Measurements from ENCODE around the gene CAPN7.
"Not testable (repeated sequence)": the region's sequence is repeated elsewhere in the genome, so short reads cannot be mapped to it uniquely, and the experiment has no call there.

The CAPN7 gene

DNA sequence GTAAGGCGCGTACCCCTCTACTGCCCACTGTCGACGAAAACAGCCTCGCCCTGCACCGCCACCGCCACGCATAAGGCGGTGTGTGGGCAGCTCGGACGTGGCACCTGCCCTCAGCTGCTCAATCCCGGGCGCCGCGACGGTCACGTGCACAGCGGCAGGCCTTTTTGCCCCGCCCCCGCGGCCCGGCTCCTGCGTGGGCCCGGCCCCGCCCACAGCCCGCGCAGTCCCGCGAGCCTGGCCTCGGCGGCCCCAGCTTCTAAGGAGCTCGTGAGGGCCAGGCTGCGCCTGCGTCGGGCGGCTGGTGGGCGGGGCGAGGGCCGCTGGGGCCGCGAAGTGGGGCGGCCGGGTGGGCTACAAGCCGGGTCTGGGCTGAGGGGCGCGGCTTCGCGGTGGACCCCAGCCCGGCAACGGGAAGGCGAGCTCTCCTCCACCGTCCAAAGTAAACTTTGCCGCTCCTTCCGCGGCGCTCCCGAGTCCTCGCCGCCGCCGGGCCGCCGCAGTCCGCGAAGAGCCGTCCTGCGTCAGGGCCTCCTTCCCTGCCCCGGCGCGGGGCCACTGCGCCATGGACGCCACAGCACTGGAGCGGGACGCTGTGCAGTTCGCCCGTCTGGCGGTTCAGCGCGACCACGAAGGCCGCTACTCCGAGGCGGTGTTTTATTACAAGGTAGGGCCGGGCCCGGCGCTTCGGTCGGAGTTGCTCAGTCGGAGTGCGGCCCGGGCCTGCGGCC lies at the start of gene CAPN7:
TSS of gene CAPN7 (plus strand) at position 313 of the 728 bp plus-strand sequence. CDS start at position 563, 250 bp downstream.
- DNase-seq (ENCODE audit: low spot score): peak; percentile 93

DNA sequence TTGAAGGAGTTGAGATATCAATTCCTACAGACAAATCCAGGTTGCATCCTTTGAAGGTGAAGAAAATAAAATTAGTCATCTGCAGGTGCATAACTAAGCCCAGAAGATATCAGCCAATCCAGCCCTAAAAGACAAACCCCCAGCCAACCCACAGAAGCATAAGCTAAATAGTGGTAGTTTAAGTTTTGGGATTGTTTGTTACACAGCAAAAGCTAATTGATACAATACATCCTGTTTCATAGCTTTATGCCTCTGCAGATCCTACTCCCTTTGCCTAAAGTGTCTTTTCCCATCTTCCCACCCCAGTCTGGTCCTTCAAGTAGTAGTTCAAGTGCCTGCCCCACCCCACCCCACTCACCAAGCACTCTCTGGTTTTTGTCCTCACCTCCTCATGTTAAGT lies 48.6 kb upstream of the CAPN7 start:
- no peak for DNase-seq (ENCODE audit: low spot score)

DNA sequence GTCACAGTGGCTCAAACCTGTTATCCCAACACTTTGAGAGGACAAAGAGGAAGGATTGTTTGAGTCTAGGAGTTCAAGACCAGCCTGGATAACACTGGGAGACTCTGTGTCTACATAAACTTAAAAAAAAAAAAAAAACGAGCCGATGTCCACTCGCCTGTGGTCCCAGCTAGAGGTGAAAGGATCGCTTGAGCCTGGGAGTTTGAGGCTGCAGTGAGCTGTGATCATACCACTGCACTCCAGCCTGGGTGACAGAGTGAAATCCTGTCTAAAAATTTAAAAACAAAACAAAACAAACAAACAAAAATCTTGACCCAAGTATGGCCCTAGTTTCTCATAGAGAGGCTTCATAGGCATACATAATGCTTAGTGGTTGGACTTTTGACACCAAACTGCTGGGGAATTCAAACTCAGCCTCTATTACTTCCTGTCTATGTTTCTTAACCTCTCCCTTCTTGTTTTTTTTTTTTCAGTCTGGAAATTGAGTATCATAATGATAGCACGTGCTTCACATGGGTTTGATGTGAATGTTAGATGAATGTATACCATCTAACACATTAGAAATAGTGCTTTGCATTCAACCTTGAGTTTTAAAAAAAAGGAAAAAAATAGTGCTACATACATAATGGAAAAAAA lies 46.4 kb upstream of the CAPN7 start:
- DNase-seq (ENCODE audit: low spot score): no peak

DNA sequence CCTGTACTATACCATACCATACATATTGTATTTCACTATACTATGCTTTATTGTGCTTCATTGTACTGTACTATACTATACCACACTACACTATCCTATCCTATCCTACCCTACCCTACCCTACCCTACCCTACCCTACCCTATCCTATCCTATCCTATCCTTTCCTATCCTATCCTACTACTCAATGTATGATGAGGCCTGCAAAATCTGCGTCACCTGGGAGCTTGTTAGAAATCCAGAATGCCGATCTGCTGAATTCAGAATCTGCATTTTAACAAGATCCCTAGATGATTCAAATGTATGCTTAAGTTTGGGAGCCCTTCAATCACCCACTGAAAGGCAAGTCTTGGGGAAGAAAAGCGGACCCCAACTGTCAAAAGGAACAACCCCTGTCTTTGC lies 45.4 kb upstream of the CAPN7 start:
- no peak for DNase-seq (ENCODE audit: low spot score)

DNA sequence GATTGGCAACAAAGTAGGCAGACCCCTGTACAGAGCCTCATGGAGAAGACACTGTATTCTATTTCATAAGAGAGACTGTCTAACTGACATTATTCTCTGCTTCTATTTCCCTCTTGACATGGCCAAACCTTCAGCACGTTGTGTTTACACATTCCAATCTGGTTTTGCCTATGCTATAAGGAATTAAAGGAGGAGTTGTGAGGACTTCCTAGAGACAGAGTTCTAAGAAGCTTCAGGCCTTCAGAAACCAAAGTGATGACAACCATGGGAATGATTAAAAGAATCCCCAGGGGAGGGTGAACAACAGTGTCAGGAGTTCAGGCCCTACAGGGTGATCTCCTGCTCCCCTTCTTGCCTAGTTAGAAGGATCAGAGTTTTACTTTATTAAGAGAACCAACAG lies 44.9 kb upstream of the CAPN7 start:
- DNase-seq (ENCODE audit: low spot score): no peak

DNA sequence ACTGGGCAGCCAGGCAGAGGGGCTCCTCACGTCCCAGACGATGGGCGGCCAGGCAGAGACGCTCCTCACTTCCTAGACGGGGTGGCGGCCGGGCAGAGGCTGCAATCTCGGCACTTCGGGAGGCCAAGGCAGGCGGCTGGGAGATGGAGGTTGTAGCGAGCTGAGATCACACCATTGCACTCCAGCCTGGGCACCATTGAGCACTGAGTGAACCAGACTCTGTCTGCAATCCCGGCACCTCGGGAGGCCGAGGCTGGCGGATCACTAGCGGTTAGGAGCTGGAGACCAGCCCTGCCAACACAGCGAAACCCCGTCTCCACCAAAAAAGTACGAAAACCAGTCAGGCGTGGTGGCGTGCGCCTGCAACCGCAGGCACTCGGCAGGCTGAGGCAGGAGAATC lies 42.4 kb upstream of the CAPN7 start:
- DNase-seq (ENCODE audit: low spot score): not testable (repeated sequence)

DNA sequence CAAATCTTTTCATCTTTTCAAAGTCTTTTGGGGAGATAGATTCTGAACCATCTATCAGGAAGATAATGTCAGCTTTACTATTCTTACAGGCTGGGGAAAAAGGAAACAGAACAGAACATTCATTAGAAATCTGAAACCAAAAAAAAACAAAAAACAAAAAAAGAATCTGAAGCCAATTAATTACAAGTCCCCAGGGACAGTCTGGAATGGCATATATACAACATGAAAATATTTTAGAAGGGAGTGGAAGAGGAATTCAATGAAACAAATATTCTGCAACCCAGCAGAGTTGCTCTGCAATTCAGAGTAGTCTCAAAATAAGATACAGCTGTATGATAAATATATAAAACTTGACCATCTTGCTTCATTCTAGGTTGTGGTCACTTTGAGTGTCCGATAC lies 41.7 kb upstream of the CAPN7 start:
- DNase-seq (ENCODE audit: low spot score): no peak

DNA sequence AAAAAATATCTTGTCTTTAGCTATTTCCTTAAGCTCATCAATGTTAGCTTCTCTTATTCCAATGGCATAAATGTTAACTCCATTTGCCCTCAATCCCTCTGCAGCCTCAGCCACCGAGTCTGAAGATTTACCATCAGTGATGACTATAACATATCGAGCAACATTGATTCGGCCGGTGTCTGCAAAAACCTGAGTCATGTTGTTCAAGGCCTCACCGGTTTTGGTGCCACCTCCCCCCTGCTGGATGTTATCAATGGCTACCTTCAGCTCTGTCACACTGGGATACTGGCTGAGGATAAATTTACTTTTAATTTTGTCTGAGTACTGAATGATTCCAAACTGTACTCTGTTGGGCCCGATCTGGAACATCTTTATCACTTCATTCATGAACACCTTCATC lies 41.0 kb upstream of the CAPN7 start:
- DNase-seq (ENCODE audit: low spot score): no peak

DNA sequence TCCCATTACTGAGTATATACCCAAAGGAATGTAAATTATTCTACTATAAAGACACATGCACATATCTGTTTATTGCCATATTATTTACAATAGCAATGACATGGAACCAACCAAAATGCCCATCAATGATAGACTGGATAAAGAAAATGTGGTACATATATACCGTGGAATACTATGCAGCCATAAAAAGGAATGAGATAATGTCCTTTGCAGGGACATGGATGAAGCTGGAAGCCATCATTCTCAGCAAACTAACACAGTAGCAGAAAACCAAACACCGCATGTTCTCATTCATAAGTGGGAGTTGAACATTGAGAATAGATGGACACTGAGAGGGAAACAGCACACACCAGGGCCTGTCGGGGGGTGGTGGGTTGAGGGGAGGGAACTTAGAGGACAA lies 39.7 kb upstream of the CAPN7 start:
- not testable (repeated sequence) for DNase-seq (ENCODE audit: low spot score)

DNA sequence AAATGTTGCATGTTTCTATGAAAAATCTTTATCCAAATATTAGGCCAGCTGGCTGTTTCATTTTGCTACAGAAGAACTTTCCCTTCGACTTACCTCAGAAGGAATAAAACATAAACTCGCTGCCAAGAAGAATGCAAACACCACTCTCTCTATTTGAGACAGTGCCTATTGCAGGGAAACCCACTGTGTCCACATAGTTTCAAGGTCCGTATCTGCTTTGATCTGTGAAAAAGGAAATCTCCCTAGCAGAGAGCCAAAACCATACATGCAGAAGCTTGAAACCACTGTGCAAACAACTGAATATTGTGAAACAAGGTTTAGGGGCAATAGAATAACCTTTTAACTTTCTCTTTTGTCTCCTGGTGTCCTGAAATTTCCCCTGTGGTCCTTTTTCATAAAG lies 35.0 kb upstream of the CAPN7 start:
- DNase-seq (ENCODE audit: low spot score): no peak

DNA sequence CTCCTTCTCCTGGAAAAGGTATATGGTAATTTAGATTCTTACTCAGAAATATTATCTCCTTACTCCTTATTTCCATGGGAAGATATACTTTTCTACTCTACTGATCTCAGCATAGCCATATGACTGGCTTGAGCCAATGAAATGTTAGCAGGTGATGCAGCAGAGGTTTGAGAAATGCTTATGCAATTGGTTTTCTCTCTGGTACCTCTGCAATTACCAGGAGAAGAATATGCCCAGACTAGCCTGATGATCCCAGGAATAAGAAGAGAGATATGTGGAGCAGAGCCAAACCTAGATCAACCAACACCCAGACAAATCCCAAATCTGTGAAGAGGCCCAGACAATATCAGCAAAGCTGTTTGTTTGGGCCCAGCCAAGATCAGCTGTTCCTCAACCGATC lies 33.2 kb upstream of the CAPN7 start:
- DNase-seq (ENCODE audit: low spot score): no peak

DNA sequence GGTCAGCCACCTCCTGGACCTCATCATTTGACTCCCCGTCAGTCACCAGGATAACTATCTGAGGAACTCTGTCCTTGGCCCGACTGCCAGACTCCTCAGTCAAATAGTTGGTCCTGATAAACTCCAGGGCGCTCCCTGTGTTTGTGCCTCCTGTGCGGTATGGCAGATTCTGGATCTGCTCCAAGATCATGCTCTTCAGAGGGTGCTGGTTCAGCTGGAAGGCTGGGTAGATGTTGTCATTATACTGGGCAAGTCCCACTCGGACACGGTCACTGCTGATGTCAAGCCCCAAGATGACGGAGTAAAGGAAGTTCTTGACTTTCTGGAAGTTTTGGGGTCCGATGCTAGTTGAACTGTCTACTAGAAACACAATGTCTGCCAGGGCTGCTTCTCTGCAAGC lies 31.1 kb upstream of the CAPN7 start:
- DNase-seq (ENCODE audit: low spot score): no peak

DNA sequence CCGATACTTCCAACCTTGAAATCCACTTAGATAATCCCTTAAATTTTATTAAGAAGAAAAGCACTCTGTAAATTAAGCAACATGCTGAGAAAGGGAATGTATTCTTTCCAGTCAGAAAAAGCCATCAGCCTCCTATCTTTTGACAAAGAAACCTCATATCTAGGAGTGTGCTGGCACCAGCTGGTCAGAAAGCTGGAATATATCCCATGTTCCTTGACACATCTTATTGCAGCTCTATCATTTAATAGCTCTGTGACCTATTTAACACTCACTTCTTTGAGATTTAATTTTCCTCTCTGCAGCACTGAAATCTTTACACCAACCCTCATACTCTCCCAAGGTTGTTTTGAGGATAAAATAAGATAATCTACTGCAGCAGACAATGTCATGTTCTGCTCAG lies 30.4 kb upstream of the CAPN7 start:
- no peak for DNase-seq (ENCODE audit: low spot score)

DNA sequence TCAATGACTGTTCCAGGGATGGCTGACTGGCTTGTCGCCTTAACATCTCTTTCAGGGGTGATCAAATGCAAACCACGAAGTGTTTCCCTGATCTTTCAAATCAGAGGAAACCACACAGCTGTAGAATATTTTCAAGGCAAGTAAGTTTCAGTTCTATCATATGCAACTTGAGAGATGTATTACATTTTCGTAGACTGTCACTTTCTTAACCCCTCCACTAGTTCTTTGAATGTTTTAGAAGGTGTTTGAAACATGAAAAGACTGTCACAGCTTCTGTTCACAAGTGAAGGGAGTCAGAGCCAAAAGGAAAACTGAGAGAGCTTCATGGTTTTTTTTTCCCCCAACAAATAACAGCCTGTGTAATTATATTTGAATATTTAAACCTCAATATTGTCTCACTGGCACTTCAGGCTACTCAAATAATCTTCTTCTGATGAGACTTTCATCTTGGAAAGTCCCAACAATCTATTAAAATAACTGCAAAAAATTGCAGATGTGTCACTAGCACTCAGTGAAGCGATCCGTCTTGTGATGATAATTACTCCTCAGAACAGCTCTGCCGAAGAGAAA lies 25.9 kb upstream of the CAPN7 start:
- no peak for DNase-seq (ENCODE audit: low spot score)

DNA sequence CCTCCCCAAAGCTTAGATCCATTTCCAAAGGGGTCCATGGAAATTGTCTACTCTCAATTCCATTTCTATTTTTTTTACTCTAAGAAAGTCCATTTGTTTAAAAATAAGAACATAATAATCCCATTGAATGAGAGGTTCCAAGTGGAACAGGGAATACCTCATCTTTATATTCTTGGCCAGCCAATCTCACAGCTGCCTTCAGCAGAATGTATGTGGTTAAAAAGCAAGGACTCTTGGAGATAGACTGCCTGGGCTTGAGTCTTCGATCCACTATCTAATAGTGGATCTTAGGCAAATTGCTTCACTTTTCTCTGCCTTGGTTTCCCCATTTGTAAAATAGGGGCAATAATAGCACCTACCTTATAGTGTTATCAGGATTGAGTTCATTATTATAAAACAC lies 24.5 kb upstream of the CAPN7 start:
- no peak for DNase-seq (ENCODE audit: low spot score)

DNA sequence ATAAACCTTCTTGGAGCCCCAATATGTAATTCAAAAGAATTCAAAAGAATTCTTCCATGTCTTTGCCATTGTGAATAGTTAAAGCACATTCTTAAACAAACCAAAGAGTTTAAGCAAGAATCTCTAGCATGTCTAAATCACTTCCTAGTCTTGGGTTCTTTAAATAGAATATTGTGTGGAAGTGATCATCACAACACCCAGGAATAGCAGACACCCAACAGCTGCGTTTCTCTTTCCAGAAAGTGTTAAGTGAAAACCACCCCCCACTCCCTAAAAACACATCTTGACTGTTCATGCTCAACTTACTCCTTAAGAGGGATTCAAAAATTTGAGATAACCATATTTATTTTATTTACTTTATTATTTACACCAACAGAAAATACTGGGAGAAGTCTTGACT lies 24.1 kb upstream of the CAPN7 start:
- DNase-seq (ENCODE audit: low spot score): no peak

DNA sequence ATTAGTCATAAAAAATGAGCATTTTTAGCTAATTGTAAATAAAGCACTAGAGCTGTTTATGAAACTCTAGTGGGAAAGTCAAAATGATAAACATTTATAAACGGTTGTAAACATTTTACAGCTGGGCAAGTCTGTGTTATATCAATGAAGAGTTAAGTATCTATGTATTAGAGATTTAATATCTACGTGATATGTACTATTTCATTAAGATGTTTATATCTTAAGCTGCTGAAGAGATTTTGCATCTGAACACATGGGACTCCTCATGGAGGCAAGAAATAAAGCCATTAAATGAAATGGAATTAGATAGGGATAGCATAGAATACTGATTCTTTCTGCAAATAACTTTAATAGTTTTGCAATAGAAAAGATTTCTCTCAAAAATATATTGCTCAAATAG lies 23.0 kb upstream of the CAPN7 start:
- no peak for DNase-seq (ENCODE audit: low spot score)

DNA sequence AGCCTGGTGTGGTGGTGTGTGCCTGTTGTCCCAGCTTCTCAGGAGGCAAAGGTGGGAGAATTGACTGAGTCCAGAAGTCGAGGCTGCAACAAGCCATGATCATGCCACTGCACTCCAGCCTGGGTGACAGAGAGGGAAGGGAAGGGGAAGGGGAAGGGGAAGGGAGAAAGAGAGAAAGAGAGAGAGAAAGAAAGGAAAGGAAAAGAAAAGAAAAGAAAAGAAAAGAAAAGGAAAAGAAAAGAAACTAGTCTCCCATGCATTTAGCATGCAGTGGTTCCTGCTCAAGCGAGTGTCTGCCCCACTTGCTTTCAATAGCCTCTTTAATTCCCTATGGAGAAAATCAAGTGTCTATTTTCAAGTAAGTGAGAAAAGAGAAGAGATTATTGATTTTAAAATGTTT lies 20.6 kb upstream of the CAPN7 start:
- no peak for DNase-seq (ENCODE audit: low spot score)

DNA sequence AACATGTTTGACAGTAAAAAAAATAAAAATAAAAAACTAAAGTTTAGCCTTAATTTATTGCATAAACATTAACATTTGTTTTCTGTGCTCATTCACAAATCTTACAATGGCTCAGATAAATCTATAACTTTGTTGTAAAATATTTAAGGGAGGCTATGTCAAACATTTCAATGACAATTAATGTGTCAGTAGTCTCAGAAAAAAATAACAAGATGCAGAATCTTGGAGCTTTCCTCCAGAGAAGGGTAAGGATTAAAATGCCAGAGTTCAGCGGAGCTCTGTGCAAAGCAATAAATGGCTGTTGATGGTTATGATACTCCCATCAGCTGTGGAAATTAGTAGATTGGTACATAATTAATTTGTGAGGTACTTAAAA lies 20.0 kb upstream of the CAPN7 start:
- DNase-seq (ENCODE audit: low spot score): no peak

DNA sequence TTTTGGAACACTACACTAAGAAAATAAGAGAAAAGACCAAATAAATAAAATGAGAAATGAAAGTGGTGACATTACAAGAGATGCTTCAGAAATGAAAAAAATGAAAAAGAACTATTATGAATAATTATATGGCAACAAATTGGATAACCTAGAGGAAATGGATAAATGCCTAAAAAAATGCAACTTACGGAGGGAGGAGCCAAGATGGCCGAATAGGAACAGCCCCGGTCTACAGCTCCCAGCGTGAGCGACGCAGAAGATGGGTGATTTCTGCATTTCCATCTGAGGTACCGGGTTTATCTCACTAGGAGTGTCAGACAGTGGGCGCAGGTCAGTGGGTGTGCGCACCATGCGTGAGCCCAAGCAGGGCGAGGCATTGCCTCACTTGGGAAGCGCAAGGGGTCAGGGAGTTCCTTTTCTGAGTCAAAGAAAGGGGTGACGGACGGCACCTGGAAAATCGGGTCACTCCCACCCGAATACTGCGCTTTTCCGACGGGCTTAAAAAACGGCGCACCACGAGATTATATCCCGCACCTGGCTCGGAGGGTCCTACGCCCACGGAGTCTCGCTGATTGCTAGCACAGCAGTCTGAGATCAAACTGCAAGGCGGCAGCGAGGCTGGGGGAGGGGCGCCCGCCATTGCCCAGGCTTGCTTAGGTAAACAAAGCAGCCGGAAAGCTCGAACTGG lies 19.4 kb upstream of the CAPN7 start:
- DNase-seq (ENCODE audit: low spot score): not testable (repeated sequence)

DNA sequence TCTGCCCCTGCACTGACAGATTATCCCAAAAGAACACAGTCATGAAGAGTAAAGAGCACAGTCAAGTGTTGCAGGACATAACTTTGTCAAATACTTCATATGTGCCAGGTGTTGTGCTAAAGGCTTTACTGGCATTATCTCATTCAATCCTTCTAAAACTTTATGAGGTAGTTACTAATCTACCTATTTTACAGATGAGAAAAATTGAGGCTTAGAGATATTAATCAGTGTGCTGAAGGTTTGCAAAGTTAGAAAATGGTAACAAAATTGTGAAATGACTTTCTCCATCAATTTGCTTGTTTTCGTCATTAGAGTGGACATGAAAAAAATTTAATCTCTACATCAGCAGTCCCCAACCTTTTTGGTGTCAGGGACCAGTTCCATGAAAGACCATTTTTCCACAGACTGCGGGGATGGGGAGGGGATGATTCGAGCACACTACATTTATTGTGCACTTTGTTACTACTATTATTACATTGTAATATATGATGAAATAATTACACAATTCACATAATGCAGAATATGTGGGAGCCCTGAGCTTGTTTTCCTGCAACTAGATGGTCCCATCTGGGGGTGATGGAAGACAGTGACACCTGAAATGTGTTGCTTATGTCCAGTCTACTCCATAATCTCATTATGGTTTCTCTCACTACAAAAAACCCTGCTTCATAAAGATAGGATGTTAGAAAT lies 8.6 kb upstream of the CAPN7 start:
- DNase-seq (ENCODE audit: low spot score): no peak

DNA sequence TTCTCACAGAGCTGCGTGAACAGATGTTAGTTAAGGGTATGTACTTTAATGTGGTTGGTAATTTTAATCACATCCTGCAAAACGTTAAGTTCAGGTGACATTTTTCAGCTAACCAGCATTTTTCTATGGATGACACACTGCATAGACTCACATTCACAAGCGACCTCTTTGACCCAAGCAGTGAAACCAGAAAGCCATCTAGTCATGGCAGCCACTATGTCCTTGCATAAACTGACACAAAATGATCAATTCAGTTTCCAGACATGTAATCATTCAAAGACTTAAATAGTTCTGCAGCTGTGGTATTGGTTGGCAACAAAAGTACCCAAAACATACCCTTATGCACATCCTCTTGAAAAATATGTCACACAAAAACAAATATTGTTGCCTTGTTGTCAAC lies 7.4 kb upstream of the CAPN7 start:
- no peak for DNase-seq (ENCODE audit: low spot score)

All from cerebellar cortex (tissue), 1 donor.